HG02588 (cell line): ENCODE measurements around the gene APOC3.

Experiments
- ATAC-seq: cut with Tn5 transposase; IDR thresholded peaks from one replicate; pipeline ENCODE4 v1.9.1; 2021; ENCODE audit warnings: mild to moderate bottlenecking, moderate library complexity; ENCODE audit not compliant: unreplicated experiment

APOC3 gene

DNA sequence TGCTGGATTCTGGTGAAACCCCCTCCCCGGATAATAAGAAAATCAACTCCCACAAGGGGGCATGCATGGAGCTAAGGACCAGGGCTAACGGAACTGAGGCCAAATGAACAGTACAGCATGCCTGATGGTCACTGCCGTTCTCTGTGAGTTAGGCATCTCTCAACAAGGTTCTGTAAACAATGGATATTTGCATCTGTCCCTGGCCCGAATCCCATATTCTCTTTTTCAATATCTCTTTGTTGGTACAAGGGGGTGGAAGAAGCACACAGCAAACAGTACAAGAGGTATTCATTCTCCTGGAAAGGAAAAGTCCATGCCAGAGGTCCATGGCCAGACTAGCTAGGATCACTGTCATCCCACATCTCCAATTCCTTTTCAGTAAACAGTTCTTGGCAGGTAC is 39.9 kb downstream of the APOC3 start:
- ATAC-seq: no peak

DNA sequence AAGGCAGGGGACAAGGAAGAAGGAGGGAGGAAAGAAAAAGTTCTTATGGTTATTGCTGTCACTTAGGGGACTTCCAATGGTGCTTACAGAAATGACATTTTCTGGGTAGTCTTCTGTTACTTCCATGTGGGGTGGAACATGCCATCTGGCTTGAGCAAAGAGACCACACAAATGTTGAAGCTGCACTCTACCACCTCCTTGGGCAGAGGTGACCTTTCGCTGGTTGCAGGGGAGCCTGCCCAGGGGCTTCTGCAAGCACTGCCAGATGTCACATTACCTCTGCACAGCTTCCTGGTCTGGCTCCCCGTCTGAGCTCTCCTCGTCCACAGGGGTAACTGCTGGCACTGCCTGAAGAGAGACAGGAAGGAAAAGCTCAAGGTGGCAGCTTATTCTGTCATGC is 40.3 kb downstream of the APOC3 start:
- ATAC-seq: no peak

DNA sequence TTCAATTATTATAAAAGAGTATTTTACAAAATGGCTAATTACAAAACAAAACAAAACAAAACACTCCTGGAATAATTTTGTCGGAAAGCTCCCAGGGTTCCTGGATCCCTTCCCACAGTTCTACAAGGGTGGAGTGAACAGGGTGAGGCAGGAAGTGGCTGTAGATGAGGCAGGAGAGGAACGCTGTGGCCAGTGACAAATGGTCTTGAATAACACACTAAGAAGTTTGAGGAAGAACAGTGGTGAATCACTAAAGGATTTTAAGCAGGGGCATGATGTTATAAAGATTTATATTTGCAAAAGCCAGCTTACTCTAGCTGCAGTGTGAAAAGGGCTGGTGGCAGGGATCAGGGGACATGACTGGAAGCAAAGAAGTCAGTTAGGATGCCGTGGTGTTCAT is 41.5 kb downstream of the APOC3 start:
- no peak for ATAC-seq

DNA sequence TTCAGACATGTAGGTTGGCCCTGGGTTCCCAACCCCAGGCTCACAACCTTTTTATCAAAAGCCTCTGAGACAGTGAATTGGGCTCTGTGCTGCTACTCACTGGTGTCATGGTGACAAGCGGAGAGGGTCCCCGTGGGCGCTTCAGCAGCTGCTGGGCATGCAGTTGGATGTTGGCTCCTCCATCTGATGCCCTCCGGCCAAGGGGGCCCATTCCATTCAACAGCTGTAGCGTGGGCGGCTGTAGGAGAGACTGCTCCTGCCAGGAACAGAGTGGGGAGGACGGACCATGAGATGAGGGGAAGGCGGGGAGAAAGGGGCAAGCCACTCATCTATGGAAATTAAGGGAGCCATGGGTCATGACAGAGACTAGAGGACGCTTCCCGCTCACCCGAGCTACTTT is 43.7 kb downstream of the APOC3 start:
- no peak for ATAC-seq

DNA sequence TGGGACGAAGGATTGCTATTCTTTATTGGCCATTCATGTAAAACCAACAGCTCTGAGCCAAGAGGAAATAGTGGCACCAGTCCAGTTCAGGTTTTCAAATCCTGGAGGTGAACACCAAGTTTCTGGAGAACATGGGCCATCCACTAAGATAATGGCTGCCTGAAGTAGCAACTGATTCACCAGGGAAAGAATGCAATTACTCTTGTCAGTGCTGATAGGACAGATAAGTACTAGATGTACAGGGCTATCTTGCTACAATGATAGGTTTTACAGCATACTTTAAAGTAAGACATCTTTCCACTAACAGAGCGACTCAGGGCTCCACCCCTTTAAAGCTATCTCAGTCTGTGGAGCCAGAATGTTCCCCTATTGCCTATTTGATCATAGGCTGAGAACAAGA is 44.5 kb downstream of the APOC3 start:
- ATAC-seq: no peak

DNA sequence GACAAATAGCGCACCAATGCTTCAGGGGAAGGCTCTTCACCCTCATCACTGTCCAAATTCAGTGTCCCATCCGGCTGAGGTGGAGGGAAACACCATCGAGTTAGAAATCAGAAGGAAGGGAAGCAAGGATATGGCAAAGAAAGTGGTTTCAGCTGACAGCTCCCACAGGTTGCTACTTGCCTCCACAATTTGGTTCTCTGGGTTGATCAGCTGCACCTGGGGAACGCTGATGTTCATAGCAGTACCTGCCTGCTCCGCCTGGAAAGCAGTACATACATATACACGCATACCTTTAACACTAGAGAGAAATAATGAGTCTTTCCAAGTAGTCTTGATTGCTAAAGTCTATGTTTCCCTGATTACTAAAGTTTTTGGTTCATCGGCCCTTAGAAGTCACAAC is 45.5 kb downstream of the APOC3 start:
- ATAC-seq: no peak

DNA sequence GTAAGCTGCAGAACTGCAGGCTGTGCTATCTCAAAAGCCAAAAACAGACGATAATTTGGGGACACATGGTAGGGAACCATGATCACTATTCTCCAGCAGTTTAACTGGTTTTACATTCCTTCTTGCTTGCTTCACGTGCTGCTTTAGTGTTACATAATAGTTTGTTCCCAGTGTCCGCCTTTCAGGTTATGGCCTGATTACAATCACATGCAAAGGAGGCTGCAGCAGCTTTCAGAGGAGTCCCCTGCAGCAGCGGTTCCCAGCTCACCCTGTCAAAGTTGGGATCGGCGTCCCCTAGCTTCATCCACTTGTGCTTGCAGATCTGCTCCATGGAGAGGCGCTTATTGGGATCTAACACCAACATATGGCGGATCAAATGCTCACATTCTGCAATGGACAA is 46.9 kb downstream of the APOC3 start:
- no peak for ATAC-seq

DNA sequence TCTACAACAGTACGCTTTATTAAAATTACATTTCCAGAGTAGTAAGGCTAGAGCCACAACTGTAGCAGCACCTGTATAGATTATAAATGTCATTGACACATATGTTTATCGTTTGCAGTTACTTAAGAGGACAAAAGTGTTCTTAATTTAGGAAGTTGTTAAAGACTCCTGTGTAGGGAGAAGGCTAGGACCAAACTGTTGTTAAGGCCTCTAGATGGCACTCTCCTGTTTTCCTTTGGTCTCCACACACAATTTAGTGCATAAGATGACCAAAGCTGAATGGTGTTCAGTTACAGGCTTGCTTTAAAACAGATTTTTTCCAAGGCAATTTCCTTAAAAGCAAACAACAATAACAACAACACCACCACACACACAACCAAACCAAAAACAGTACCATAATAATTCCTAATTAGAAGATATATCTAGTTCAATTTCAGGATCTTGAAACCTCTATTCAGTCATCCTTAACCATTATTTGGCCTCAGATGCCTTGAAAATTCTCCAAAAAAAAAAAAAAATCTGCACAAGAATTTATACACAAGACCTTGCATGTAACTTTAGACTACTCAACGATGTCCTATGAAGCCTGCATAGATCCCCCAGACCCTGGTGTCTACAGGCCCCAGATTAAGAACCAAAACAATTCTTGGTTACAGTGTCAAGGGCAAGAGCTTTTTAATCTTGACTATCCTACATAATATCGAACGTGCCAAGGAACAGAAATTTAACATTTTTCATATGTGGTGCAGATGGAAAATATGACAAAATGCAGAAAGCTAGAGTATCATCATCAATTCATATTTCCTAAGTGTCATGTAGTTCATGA is 50.3 kb downstream of the APOC3 start:
- ATAC-seq: no peak

DNA sequence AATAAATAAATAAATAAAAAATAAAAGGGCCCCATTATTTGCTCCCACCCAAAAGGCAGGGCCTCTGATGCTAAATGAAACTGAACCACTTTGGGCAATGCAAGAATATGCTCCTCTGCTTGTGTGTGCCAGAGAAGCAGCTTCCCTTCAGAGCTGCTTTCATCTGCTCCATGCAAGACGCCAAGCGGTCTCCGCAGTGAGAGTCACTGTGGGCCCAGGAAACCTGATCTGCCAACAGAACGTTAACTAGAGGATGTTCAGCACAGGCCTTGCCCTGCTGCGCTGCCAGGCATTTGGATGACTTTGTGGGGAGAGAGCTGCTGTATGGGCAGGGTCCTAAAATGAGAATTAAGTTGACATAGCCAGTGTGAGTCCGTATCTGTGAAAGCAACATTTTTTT is 51.4 kb downstream of the APOC3 start:
- ATAC-seq: no peak

DNA sequence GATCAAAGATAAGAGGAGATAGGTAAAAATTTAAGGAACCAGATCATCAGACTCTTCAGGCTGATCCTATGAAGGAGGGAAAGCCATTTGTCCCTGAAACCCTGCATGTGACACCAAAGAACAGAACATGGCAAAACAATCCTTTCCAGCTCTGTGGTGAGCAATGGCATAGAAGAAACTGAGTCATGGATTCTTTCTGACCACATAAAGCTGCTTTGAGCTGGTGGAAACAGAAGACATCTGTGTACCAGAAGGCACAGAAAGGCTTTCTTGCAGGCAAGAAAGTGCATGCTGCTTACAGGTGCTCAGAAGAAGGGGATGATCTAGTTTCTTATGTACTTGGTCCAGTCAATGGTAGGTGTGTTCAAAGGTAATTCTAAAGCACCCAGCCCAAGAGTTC is 52.7 kb downstream of the APOC3 start:
- ATAC-seq: no peak
